HG02852 (cell line): ENCODE results near the gene POLL.
"Not testable (repeated sequence)": the region's sequence is repeated elsewhere in the genome, so short reads cannot be mapped to it uniquely, and the experiment has no call there.

Experiments used
- ATAC-seq: cut with Tn5 transposase; IDR thresholded peaks from one replicate; pipeline ENCODE4 v1.9.1; 2021; ENCODE audit warnings: mild to moderate bottlenecking, moderate library complexity; ENCODE audit not compliant: unreplicated experiment

POLL gene

GRCh38 chr10:101612086-101612485 lies 24.0 kb upstream of the POLL start:
- no peak for ATAC-seq

DNA sequence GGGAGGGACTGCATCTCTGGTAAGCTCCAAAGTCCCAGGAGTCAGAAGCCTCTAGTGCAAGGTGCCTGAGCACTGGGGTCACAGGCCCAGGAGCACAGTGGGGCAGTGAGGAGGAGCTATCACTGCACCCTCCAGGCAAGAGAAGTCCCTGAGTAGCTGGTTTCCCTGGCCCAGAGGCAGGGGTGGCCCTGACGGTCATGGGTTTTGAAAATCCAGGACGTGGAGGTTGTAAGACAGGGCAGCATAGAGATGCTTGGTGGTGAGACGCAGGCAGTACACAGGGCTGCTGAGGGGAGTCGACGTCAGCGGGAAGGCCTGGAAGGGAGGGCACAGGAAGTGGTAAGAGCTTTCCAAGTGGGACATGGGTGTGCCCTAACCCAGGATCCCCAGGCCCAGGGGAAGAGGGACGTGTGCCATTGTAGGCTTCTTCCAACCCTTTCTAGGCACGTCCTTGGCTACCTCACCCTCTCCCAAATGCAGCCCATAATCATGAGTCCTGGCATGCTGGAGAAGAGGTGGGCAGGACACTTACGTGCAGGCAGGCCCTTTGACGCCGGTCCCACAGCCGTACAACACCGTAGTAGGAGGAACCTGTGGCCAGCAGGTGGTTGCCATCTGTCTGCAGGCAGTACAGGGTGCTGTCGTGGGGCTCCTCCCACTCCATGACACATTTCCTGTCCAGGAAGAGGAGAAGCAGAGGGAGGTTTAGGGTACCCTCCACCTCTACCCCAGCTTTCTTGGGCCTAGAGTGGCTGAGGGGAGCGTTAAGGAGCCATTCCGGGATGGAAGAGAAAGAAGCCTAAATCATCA lies 23.2 kb upstream of the POLL start:
- ATAC-seq: no peak

- no peak for ATAC-seq
Observed at GRCh38 chr10:101609481-101609880, 21.4 kb upstream of the POLL start.

- ATAC-seq: no peak
Observed at GRCh38 chr10:101607124-101607523, 19.1 kb upstream of the POLL start.

- no peak for ATAC-seq
Observed at GRCh38 chr10:101602761-101603398, 14.8 kb upstream of the POLL start.

- ATAC-seq: no peak
Observed at GRCh38 chr10:101601541-101601940, 13.5 kb upstream of the POLL start.

DNA sequence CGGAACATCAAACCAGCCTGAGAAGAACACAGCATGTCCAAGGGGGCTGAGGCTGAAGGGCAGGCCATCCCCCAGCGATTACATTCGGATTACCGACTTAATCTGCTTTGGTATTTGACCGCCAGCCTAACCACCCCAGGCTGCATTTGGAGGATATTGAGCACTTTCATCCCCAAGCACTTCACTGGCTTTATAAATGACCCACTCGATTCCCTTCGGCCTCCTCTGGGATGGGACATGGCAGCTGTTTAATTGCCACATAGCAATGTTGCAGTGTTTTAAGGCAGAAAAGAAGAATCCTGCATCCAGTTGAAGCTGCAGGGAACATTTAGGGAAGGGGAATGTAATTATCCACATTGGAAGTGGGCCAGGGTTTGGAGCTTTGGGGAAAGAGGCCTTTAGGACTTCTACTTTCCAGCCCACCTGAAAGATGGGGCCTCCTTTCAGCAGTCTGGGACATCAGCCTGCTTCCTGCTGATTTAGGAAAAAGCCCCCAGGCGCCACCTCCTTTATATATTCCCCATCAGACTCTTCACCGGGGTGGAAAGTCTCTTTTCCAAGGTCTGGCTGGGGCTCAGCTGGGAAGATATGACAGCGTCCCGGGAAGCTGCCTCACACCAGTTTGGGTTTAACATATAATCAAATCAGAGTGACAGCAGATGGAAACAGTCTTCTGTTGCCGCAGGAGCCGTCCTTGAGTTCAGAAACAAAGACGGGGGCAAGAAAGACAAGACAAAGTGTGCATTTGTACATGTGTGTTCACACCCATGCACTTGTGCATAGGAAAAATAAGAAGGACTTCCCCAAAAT lies 9.2 kb upstream of the POLL start:
- ATAC-seq: no peak

DNA sequence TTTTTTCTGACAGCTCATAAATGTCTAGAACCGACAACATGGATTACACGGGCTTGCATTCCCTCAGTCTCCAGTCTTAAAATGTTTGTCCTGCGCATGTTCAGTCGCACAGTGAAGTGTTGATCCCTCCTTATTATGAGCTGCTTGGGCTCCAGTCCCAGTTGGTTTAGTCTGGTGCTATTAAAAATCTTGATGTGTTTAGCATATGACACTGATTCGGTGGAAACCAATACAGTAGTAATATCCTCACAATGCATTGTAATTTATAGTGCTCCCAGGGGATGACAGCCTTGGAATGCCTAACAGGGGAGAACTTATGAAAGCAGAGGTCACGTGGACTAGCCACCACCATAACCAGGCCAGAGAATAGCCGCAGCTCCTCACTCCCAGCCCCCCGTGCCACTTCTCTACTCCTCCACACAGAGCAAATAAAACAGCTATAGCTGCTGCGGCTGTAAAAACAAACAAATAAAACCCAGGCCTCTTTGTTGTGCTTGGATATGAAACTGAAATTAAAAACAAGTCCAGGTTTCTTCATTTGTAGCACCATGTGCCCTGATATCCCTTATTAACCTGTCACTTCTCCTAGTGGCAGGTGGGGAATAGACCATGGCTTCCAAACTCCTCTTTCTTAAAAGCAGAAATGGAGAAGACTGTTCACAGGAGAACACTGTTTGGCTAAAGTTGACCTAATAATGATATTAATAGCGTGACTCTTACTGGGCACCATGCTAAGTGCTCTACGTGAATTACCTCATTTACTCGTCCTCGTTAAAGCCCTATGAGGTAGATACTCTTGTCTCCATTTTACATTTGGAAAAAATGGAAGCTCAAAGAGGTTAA lies 7.8 kb upstream of the POLL start:
- no peak for ATAC-seq

DNA sequence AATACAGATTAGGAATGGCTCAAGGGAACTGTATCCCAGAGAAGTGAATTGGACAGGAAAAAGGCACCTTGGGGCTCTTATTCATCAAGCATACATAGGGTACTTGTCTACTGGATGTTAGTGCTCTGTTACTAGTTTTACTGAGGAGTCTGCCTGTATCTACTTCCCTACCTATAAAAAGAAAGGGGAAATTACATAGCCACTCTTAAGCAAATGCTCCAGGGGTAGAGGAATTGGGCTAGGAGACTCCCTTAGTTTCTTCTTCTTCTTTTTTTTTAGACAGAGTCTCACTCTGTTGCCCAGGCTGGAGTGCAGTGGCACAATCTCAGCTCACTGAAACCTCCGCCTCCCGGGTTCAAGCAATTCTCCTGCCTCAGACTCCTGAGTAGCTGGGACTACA lies 5.3 kb upstream of the POLL start:
- ATAC-seq: not testable (repeated sequence)

DNA sequence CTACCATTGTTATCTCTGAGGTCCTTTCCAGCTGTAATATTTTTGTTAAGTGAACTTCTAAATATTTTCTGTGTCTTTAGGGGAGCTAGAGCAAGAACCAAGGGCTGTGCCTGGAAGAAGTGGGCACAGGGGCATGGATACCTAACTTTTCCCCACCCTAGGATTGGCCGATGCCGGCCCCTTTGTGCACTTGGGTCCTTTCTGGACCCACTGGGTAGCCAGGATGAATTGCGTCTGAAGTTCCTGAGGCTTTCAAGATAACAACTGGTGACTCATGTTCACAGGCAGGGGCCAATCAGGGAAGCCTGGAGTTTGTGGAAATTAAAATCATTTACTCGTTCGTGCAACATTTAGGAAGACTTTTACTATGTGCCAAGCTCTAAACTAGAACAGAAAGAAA lies 822 bp upstream of the POLL start:
- no peak for ATAC-seq

DNA sequence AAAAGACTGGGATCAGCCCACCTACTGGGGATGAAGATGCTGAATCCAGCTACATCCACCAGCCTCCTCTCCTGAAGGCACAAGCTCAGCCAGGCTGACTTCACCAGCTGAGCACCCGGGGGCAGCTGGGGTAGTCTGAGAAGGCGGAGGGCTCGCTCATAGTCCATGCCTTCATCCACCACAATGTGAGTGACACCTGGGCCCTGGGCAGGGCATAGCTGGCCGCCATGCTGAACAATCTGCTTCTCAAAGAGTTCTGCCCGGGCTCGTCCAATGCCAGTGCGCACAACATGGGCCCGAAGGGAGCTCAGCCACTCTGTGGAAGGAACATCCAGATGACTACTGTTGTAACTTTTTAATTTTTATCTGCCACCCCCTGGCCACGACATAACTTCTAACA lies 2.2 kb downstream of the POLL start:
- no peak for ATAC-seq

- ATAC-seq: no peak
Observed at GRCh38 chr10:101580486-101581399, 7.3 kb downstream of the POLL start.

- ATAC-seq: no peak
Observed at GRCh38 chr10:101579516-101579870, 8.6 kb downstream of the POLL start.

- ATAC-seq: no peak
Observed at GRCh38 chr10:101578803-101579515, 9.1 kb downstream of the POLL start.

- ATAC-seq: no peak
Observed at GRCh38 chr10:101578192-101578591, 9.9 kb downstream of the POLL start.

GRCh38 chr10:101577121-101577871 lies 10.8 kb downstream of the POLL start:
- ATAC-seq: no peak

- ATAC-seq: no peak
Observed at GRCh38 chr10:101576211-101576863, 11.7 kb downstream of the POLL start.

DNA sequence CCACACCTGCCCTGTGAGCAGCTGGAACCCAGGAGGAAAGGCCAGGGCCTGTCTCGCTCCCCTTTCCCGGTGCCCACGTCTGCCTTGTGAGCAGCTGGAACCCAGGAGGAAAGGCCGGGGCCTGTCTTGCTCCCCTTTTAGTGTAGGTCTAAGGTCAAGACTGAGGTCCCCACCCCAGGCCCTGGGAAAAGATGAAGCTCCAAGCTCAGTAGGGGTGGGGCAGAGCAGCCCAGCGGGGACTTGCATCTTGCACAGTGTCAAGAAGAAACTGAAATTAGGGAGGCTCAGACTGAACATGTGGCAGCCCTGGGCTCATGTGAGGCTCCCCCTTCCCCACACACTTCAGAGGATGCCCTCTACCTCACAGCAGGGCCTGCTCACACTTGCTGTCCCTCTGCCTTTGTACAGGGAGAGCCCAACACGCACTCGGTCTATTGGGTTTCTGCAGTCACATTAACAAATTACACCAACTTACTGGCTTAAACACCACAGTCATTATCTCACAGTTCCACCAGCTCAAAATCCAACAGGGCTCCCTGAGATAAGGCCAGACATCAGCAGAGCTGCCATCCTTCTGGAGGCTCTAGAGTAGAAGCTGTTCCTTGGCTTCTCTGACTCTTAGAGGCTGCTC lies 12.4 kb downstream of the POLL start:
- ATAC-seq: no peak
